GM12875 (cell line): ENCODE results near the gene DIDO1.
A peak's percentile ranks its signal among the peaks of the same experiment; 100 is the strongest.

ENCODE experiments used
- H3K4me3 ChIP-seq: one replicate; pipeline ENCODE4 v1.5.1; 2011; ENCODE audit warnings: low read depth, low read length, control low read depth
- TF ChIP-seq, protein P1 (sequence below): IDR thresholded peaks from 2 replicates; pipeline ENCODE4 v1.5.1; 2011; ENCODE audit warnings: low read depth, mild to moderate bottlenecking, control low read depth, inconsistent platforms, low read length, moderate library complexity, borderline replicate concordance; ENCODE audit not compliant: insufficient read depth

The DIDO1 gene

DNA sequence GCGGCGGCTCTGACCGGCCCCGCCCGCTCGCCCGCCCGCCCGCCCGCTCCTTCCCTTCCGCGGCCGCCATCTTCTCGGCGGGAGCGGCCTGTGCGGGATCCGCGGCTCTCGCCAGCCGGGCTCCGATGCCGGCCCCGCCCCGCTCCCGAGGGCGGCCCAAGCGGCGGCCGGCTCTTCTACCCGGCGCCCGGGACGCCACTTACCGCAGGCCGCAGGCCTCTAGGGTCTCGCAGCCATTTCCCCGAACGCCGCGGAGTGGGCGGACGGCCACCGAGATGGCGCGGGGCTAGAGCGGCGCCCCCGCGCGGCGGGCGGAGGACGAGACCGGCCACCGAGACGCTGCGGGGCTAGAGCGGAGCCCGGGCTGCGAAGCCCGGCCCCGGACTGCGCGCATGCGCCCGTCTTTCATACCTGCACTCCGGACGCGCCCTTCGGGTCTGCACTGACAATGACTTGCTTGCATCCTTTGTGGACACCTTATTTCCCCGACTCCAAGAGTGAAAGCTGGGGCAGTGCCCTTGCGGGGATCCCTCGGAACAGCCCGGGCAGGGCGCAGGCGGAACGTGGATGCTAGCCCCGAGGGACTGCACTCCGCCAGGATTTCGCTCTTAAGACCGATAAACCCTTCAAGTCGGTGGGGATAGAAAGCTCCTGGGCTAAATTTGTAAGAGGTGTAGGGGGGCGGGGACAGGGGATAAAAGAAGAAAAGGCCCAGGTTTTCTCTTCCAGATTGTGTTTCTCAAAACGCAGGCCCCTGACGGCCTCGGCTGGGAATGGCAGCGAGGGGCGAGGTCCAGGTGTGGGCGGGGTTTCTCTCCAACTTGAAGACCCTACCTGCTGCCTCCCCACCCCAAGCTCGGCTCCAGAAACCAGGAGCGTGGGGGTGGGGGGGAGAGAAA lies at the start of gene DIDO1:
Gene DIDO1 (minus strand): TSS at position 277 of the 899 bp plus-strand sequence.
- TF ChIP-seq, protein P1, sequence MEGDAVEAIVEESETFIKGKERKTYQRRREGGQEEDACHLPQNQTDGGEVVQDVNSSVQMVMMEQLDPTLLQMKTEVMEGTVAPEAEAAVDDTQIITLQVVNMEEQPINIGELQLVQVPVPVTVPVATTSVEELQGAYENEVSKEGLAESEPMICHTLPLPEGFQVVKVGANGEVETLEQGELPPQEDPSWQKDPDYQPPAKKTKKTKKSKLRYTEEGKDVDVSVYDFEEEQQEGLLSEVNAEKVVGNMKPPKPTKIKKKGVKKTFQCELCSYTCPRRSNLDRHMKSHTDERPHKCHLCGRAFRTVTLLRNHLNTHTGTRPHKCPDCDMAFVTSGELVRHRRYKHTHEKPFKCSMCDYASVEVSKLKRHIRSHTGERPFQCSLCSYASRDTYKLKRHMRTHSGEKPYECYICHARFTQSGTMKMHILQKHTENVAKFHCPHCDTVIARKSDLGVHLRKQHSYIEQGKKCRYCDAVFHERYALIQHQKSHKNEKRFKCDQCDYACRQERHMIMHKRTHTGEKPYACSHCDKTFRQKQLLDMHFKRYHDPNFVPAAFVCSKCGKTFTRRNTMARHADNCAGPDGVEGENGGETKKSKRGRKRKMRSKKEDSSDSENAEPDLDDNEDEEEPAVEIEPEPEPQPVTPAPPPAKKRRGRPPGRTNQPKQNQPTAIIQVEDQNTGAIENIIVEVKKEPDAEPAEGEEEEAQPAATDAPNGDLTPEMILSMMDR = peak; percentile 57
- H3K4me3 ChIP-seq = peak within 1 kb of the TSS; percentile 82

DNA sequence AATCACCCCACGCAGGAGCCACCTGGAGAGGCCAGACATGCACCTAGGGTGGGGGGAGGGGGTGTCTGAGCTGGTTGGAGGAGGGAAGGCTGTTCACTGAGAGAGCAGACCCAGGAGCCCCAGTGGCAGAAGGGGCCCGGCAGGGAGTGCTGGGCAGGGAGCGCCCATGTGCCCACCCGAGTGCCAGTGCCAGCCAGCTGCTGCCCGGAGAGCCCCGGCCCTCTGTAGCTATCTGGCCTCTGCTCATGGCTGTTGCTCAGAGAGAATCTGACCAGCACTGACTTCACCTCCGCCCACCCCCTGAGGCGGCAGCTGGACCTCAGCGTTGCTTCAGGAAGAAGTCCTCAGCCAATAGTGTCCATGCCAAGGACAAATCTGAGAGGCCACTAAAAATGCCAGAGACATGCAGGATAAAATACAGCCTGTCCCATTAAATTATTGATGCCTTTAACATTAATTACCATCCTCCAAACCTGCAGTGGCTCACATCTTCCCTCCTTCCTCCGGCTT lies 49.0 kb upstream of the DIDO1 start:
- no peak overlapping the region for H3K4me3 ChIP-seq
- TF ChIP-seq, protein P1 = no peak

DNA sequence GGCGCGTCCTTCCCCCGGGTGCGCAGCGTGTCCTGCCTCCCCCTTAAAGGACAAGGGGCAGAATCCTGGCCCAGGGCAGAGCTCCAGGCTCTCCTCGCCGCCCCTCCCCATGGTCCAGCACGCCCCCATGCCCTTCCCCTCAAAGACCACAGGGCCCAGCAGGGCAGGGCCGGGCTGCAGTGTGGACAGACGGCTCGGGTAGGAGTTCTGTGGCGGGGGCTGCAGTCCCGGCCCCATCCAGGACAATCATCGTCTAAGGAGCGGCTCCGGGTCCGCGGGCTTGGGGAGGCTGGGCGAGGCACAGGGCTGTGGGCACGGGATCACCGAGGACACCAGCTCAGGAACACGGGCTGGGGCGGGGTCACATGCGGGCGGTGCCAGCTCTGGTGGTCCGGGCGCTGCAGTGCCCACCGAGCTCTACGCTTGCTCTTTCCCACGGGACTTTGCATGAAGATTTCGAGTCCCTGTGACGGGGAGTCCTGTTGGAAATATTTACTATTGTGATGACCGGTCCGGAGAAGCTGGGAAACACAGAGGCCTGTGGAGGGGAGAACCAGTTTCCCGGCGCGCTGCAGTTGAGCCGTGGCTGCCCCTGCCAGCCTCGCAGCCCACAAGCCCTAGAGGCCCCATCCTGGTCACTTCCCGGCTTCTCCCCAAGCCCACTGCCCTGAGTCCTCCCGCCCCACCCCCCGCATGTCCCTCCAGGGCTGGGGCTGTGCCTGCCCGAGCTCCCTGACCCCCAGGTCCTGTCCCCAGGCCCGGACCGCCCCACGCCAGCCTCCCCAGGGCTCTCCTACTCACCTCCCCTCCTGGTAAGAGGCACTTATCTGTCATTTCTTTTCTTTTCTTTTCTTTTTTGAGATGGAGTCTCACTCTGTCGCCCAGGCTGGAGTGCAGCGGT lies 46.8 kb upstream of the DIDO1 start:
- H3K4me3 ChIP-seq = no peak overlapping the region

DNA sequence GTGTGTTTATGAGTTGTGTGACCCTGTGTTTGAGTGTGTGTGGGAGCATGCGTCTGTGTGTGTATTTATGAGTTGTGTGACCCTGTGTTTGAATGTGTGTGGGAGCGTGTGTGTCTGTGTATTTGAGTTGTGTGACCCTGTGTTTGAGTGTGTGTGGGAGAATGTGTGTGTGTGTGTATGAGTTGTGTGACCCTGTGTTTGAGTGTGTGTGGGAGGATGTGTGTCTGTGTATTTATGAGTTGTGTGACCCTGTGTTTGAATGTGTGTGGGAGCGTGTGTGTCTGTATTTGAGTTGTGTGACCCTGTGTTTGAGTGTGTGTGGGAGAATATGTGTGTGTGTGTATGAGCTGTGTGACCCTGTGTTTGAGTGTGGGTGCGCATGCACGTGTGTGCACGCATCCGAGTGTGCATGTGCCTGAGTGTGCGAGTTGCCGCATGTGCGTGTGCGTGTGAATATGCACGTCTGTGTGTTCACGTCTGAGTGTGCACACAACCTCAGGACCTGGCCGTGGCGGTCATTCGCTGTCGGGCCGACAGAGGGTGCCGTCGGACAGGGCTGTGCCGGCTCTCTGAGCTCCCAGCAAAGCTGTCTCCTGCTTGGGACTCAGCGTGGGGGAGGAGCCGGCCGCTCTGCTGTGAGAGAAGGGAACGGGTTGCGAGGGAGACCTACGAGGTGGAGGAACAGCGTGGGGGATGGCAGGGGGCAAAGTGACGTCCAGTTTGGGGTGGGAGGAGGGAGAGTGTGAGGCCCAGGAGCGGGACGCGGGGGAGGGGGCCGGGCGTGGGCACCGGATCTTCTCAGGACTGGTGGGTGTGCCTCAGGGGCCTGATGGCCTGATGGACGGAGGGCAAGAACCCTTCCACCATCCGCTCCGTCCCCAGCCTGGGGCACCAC lies 45.9 kb upstream of the DIDO1 start:
- TF ChIP-seq, protein P1 = peak; percentile 98
- no peak overlapping the region for H3K4me3 ChIP-seq

More for the DNA sequence above, 46.8 kb upstream of the DIDO1 start:
- TF ChIP-seq, protein P1 = no peak

DNA sequence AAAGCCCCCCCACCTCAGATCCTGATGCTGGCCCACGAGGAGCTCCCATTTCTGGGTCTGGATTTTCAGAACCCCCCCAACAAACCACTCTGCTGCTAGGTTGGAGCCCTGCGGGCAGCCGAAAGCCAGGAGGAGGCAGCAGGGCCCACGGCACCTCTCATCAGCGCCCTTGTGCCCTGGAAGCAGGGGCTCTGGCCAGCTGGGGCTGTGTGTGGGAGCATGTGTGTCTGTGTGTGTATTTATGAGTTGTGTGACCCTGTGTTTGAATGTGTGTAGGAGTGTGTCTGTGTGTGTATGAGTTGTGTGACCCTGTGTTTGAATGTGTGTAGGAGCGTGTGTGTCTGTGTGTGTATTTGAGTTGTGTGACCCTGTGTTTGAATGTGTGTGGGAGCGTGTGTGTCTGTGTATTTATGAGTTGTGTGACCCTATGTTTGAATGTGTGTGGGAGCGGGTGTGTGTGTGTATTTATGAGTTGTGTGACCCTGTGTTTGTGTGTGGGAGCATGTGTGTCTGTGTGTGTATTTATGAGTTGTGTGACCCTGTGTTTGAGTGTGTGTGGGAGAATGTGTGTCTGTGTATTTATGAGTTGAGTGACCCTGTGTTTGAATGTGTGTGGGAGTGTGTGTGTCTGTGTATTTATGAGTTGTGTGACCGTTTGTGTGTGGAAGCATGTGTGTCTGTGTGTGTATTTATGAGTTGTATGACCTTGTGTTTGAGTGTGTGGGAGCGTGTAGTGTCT lies 45.1 kb upstream of the DIDO1 start:
- no peak overlapping the region for H3K4me3 ChIP-seq
- TF ChIP-seq, protein P1 = no peak
